A673 (cell line): ENCODE data around the gene ADH1C.

Experiments used
- EZH2 ChIP-seq: fragments of 200-600 bp; sonication (generic); IDR thresholded peaks from 2 replicates; pipeline ENCODE4 v1.6.1; 2017; ENCODE audit warnings: borderline replicate concordance, low read depth, mild to moderate bottlenecking, mixed read lengths, antibody characterized with exemption, low read length; ENCODE audit not compliant: poor library complexity, severe bottlenecking
- TF ChIP-seq, protein P1 (sequence below): fragments of 300-800, 200-600 bp; sonication (generic); conservative IDR thresholded peaks from 2 replicates; pipeline ENCODE4 v1.5.1; 2017; ENCODE audit warnings: low read depth, mild to moderate bottlenecking, antibody characterized with exemption, low read length, moderate library complexity, mixed read lengths

- TF ChIP-seq, protein P1, sequence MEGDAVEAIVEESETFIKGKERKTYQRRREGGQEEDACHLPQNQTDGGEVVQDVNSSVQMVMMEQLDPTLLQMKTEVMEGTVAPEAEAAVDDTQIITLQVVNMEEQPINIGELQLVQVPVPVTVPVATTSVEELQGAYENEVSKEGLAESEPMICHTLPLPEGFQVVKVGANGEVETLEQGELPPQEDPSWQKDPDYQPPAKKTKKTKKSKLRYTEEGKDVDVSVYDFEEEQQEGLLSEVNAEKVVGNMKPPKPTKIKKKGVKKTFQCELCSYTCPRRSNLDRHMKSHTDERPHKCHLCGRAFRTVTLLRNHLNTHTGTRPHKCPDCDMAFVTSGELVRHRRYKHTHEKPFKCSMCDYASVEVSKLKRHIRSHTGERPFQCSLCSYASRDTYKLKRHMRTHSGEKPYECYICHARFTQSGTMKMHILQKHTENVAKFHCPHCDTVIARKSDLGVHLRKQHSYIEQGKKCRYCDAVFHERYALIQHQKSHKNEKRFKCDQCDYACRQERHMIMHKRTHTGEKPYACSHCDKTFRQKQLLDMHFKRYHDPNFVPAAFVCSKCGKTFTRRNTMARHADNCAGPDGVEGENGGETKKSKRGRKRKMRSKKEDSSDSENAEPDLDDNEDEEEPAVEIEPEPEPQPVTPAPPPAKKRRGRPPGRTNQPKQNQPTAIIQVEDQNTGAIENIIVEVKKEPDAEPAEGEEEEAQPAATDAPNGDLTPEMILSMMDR = no peak
- no peak for TF ChIP-seq EZH2
Observed at GRCh38 chr4:99329876-99330275, 22.7 kb downstream of the ADH1C start.
